Eye (tissue), 1 donor: ENCODE measurements around the gene GRAMD4.

Source experiments
- DNase-seq: peaks from one replicate; pipeline ENCODE4 v3.0.0-alpha.2; 2015

Gene GRAMD4, protein sequence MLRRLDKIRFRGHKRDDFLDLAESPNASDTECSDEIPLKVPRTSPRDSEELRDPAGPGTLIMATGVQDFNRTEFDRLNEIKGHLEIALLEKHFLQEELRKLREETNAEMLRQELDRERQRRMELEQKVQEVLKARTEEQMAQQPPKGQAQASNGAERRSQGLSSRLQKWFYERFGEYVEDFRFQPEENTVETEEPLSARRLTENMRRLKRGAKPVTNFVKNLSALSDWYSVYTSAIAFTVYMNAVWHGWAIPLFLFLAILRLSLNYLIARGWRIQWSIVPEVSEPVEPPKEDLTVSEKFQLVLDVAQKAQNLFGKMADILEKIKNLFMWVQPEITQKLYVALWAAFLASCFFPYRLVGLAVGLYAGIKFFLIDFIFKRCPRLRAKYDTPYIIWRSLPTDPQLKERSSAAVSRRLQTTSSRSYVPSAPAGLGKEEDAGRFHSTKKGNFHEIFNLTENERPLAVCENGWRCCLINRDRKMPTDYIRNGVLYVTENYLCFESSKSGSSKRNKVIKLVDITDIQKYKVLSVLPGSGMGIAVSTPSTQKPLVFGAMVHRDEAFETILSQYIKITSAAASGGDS

DNA sequence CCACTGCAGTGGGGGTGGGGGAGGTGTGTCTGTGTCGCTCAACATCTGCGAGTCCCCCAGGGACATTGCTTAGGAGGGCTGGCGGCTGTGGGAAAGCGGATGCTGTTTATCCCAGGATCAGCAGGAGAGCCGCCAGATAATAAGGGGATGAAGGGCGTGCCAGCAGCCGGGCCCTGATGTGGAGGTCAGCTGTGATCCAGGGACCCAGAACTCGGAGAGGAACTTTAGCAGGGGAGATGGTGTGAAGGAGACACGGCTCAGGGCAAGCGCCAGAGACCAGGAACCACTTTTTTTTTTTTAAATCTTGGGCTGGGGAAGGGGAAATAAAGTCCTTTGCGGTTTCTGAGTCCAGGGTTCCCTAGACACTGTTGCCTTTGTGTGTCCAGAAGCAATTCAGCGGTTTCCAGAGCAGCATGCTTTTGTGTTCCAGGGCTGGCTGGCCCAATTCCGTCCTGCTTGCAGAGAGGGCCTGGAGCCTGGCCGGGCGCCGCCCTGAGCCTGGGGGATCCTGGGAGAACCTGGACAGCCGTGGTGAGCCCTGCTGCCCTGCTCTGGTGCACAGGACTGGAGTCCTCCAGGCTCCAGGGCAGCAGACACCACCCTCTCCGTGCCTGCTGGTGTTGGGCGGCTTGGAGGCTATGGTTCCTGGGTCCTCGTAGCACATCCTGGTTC lies at the start of gene GRAMD4:
TSS of gene GRAMD4 (plus strand) at position 557 of the 672 bp plus-strand sequence. CDS start 6,414 bp downstream, outside the sequence.
- peak; percentile 73 for DNase-seq

DNA sequence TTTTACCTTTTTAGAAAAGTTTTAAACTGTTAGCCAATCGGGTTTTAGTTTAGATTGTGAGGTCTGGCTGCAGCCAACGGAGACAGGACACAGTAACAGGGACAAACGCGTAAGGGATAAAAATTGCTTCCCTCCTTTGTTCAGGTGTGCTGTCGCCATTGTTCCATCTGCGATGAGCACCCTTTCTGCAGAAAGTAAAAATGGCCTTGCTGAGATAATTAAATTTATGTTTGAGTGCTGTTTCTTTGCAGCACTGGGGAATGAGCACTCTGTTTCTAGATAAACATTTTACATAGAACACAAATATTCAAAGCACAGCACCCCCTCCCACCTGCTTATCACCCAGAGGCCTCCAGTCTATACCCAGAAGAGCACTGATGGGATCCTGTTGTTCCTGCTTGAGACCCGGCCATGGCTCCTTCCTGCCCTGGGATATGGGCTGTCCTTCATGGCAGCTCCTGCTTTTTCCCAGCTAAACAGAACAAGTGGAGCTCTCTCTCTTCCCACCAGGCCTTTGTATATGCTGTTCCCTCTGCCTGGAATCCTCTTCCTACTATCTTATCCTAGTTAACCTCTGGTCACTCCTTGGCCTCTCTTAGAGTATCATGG lies 48.4 kb upstream of the GRAMD4 start:
- no peak for DNase-seq

DNA sequence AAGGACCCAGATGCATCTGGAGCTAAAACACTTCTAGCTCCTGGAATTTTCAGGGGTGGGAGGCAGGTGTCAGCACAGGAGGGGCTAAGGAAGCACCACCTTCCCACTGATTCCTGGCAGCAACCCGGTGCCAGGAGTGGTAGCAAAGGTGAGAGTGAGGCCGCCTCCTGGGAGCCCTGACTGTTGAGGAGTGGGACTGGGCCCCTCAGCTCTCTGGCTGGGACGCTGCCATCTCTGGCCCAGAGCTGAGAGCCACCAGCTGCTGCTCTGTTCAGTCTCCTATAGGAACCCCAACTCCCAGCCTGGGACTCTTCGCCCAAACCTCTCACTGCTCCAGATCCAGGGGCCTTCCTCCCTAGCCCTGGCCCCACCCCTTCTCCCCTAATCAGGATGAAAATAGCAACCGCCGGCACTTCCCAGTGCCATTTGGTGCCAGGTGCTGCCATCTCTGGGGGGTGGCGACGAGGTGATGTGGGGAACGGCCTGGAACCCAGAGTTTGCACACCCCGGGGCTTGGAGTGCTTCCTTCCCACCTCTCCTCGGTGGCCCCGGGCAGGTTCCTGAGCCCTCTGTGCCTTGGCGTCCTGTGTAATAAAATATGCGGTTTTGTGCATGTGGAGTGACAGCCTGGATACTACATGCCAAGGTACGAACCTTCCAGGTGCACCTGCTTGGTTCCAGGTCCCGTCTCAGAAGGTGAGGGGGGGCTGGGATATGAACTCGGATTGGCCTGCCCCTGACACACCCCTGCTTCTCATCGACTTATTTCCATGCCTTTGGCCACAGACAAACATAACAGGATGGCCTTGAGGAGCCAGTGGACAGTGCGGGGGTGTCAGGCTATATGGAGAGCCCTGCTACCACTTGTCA lies 47.0 kb upstream of the GRAMD4 start:
- DNase-seq: no peak

DNA sequence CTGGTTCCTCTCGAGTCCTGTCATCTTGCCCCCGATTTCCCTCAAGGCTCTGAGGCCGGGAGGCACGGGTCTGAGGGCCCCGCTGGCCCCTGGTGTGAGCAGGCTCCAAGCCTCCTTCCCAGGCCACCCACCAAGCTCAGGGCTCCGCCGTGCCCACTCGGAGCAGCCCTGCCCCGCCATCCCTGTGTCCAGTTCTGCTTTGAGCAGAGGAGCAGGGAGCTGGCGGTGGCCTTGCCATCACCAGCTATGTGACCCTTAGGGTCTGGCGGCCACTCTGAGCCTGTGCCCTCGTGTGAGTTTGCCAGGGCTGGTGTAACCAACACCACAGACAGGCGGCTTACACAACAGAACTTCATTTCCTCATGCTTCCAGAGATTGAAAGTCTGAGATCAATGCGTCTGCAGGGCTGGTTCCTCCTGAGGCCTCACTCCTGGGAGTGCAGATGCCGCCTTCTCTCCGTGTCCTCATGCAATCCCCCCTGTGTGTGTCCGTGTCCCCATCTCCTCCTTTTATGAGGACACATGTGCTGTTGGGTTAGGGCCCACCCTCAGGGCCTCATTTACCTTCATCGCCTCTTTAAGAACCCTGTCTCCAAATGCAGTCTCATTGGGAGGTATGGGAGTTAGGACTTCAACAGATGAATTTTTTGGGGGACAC lies 46.3 kb upstream of the GRAMD4 start:
- DNase-seq: no peak

DNA sequence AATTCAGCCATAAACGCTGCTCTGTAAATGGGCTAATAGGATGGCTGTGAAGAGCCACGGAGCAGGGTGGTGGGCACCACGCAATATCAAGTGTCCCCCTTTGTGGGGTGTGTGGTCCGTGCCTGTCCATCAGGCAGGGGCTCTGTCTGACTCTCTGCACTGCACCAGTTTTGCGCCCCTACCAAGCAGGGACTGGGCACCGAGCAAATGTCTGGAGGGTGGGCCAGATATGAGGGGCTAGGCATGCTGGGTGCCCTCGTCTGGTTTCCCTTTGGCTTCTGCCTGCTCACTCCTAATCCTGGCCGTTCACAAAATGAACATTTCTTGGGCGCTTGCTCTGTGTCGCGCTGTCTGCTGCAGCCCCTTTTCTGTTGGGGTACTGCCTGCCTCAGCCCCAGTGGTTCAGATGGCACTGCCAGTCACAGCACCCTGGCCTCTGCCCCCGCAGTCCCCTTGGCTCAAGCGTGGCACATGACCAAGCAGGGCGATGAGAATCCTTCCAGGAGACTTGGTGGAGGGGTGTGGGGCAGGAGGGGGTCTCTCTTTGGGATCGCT lies 45.7 kb upstream of the GRAMD4 start:
- DNase-seq: no peak

DNA sequence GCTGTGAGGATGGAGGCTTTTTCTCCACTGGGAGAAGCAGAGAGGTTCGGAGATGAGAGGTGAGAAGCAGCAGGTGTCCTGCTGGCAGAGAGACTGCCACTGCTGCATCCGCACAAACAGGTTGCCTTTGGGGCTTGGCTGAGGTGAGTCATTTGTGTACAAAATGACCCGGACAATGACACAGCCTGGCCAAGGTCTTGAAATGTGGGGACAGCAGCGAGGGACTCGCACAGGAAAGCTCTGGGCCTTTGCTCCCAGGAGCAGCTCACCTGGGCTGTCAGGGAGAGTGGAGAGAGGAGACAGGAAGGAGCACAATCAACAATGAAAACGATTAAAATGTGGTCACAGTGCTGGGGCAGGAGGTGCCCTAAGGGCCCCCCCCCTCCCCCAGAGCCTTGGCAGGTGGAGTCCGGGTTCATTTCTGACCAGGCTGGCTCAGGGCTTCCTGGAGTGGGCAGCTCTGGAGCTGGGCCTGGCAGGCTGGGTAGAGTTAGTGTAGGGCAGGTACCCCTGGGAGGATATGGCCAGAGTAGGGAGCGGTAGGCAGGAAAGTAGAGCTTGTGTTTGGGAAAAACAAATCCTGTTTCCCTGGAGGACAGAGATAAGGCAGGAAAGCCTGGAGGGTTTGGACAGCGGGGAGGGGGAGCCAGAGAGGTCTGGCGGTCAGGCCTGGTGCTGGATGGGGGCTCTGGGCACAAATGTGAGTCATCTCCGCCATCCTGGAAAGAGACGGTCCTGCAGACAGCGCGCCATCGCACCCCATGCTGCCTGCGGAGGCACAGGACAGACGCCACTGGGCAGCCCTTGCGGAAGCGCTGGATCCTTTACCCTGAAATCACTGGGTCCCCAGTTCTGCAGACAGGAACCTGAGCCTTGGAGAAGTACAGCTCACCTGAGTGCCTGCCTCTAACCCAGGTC lies 44.9 kb upstream of the GRAMD4 start:
- no peak for DNase-seq

DNA sequence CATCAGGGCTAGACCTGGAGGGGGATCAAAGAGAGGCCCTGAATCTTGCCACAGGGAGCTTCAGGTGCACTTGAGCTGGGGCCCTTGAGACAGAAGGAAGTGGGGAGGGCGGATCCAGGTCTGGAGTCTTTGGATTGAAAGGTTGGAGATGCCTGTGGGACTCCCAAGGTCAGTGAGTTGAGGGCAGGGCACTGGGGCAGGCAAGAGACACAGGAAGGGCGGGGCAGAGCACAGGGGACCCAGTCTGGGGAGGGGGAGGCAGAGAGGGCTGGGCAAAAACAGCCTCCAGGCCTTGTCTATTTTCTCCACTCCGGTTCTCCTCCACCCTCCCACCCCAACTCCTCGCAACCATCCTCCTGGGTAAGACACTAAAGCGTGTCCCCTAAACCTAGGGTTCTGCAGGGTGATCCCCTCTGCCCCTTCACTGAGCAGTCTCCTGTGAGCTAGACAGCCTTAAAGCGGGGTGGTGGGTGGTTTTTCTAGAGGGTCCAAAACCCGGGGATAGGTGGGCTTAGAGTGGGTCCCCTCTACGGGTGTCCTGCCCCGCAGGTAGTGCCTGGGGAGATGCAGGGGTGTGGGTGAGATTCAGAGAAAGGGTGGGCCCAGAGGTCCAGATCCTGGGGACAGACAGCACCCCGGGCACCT lies 44.2 kb upstream of the GRAMD4 start:
- no peak for DNase-seq

DNA sequence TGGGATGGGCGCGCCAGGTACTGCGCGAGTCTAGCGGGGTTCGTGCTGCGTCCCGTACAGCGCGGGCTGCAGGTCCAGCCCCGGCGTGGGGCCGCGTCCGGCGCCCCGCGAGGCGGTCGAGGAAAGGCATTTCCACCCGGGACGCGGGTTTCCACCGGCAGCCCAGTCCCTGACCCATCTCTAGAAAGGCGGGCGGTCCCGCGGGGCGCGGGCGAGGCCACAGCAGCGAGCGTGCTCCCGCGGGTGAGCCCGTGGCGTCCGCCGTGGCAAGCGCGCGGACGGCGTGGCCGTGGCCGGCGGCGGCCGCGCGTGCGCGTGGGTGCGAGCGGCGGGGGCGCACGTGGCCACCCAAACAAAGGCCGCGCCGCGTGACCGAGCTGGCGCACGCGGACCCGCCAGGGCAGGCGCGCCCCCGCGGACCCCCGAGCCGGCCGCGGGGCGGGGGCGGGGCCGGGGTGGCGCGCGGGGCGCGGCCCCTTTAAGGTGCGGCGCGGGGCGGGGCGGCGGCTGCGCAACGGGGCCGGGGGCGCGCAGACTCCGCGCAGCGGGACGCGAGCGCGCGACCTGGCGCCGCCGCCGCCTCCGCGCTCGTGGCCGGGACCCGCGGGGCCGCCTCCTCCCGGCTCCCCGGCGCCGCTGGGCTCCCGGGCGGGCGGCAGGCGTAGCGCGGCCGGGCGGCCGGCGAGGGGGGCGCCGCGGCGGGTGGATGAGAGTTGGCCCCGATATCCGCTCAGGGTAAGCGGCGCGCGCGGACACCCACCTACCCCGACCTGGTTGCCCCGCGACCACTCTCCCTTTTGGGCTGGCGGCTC lies 43.4 kb upstream of the GRAMD4 start:
- peak; percentile 80 for DNase-seq

DNA sequence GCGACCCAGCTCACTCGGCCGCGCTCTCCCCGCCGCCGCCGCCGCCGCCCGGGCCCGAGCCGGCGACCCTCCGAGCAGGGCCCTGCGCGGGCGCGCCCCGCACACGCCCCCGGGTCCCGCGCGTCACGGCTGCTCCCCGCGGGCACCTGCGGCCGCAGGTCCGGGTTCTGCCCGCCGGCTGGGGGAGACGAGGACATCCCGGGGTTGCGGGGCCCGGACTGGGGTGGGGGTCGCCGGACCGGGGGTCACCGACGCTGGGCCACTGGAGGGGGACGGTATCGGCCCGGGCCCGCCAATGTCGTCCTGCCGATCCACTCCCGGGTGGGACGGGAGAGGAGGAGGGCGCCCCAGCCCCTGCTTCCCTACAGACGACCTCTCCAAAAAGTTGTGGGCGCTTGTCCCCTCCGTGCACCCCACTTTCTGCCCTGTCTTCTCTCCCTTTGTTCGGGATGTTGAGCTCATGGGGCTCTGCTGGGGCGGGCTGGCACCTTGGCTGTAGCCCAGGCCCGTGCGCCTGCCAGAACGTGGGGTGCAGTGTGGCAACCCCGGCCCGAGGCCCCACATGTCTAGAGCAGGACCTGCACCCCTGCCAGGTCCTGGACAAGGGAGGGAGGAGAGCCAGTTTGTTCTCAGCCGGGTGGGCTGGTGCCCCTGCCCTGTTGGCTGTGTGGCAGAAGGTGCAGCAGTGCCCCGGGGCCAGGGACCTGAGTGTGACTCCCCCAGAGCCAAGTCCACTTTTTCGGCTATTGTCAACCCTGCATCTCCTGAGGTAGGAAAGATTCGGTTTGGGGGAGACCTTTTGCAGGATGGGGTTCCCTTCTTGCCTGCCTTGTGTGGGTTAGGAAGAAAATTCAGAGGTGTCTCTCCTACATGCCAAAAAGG lies 42.6 kb upstream of the GRAMD4 start:
- no peak for DNase-seq

DNA sequence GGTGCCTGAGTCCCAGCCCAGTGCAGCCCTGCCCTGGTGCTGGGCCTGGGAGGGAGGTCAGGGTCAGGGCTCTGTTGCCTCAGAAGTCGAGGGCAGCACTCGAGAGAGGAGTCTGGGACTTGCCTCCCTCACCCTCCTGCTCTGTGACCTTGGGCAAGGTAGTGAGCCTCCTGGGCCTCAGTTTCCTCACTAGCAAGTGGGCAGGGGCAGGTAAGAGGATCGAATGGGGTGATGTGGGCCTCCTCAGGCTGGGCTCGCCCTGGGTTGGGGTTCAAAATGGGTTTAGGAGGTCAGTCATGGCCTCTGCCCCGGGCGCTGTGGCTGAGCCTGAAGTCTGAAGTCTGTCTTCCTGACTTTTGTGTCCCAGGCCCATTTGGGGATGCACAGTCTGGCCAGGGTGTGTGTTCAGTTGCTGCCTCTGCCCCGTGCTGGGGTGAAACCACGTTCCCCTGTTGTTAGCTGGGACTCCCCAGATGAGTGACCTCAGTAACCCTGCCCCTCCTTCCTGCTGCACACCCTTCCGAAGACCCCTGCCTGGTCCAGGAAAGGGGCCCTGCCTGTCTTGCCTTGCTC lies 41.8 kb upstream of the GRAMD4 start:
- DNase-seq: no peak

DNA sequence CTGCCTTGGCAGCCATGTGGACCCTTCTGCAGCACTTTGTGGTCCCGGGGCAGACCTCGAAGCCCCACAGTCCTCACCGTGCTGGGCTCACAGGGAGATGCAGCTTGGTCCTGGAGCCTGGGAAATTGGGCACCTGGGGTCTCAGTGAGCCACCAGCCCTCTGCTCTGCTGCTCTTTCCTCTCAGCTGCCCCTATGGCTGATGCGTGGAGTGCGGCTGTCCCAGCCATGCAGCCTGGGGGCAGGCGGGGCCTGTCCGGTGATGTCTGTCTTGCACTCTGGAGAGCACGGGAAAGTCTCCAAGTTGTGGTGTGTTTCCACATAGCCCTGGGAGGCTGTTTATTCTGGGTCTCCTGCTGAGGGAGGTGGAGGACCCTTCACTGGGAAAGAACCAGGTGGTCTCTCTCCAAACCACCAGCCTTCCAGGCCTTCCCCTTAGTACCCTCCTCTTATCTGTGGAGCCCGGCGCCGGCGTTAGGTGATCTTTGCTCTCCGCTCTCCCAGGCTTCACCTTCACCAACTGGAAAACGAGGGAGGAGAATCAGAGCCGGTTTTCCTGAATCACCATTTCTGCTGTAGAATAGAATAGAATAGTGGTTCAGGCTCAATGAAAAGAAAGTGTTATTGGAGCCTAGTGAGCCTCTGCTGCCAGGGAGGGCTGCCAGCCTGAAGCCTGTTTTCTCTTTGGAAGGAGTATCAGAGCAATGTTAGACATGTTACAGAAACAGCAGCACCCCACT lies 41.2 kb upstream of the GRAMD4 start:
- no peak for DNase-seq

DNA sequence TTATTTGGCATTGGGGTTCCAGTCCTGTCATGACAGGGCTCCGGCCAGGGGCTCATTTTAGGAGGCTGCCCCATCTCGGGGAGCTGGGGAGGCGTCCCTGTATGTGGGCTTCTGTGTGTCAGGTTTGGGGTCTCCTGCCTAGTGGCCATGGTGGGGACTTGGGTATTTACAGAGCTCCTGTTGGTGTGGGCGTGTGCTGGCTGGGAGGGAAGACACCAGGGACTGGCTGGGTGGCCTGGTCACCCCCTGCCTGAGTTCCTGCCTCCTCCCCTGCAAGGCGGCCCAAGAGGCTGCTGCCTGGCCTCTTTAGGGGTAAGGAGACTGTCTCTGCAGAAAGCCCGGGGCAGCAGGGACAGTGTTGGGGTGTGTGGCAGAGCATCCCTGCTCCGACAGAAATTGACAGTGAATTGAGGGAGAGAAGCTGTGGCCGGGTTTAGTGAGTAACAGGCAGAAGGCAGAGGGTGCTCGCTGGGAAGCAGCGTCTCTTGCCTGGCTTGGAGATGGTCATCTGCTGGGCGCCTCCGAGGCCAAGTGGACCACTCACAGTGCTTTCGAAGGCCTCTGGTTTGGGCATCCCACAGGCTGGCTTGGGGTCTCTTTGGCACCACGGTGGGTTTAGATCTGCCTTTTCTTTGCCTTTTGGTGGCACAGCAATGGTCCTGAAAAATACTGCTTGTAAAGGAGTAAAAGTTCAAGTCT lies 40.3 kb upstream of the GRAMD4 start:
- DNase-seq: no peak

DNA sequence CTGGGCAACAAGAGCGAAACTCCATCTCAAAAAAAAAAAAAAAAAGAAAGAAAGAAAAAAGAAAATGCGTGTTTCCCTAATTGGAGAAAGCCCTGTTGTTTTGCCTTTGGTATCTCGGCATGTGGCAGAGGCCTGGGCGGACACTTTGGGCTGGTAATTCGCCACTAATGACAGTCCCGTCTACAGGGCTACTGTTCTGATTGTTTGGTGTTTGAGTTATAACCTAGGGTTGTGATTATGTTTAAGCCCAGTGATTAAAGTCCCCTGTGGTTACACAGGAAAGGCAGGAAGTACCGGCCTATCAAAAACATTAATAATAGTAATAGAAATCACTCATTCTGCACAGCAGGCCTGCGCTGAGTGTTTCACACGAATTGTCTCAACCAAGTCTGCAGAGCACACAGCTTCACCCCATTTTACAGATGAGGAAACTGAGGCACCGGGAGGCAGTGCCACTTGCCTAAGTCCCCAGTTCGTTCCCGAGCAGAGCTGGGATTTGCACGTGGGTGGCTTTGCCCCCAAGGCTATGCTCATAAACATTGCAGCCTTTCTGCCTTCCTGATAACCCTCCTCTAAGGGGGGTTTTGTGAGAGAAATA lies 39.1 kb upstream of the GRAMD4 start:
- DNase-seq: no peak

DNA sequence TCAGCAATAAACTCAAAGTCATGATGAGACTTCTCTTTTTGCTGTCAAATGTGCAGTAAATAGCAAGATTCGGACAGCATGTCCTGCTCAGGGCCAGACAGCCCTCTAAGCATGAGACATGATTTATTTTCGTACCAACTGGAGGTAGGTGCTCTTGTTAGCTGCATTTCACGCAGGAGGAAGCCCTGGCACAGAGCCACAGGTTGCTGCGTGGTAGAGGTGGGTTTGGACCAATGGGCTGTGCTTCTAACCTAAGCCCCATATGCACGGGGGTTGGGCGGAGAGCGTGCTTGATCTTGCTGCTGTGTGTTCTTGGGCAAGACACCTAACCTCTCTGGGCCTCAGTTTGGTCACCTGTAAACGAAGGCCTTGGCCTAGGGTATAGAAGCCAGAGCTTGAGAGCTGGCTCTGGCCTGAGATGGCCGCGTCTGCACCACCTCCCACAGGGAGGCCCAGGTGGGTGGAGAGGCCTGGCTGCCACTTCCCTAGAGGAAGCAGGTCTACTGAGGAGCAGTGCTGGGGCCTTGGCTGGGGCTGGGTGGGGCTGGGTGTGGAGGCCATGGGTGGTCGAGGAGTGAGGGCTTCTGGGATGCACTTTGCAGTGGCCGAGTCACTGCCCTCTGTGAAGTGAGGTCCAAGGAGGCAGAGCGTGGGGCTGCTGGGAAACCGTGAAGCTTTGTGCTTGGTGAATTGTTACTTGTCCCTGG lies 38.5 kb upstream of the GRAMD4 start:
- DNase-seq: no peak

DNA sequence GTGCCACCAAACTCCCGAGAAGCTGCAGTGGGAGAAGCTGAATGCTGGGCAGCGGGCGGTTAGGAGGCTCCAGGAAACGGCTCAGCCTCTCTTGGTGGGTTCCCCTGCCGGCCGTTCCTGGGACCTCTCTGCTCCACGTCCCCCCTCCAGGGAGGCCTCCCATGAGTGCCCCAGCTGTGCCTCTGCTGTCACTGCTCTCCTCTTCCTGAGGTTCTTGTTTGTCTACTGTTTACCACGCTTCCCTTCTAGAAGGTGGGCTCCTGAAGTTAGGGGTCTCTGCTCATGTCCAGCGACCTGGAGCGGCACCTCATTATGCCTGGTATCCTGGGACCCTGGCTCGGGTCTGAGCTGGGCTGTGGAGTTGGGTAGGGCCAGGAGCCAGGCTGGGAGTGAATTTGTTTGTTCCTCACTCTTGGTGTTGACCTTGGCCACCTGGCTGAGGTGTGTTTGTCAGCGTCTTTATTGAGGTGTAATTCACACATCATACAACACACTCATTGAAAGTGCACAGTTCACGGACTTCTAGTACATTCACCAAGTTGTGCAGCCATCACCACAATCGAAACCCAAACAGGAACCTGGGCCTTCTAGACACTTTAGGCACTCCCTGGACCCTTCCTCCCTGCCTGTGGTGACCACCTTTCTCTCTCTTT lies 37.8 kb upstream of the GRAMD4 start:
- DNase-seq: no peak
